A549 treated with CpdA at 1 μM for 4 hours (cell line): ENCODE measurements around the gene FAXDC2. TPM values are rescaled to one million over a fixed set of nuclear protein-coding genes. Genes with fewer than 3 reads are reported as not detected.

Experiments used
- total RNA-seq: library from RNA; stranded (reverse); fragments of 200-300 nt; extraction: Qiagen RNA extraction; gene quantifications from 5 replicates; pipeline ENCODE4 v1.2.3, GENCODE V29; 2022; ENCODE audit warnings: low read depth

Gene FAXDC2
- total RNA-seq, result 0.02 to 0.33 TPM (median 0.10 TPM) in 5 replicates

DNA sequence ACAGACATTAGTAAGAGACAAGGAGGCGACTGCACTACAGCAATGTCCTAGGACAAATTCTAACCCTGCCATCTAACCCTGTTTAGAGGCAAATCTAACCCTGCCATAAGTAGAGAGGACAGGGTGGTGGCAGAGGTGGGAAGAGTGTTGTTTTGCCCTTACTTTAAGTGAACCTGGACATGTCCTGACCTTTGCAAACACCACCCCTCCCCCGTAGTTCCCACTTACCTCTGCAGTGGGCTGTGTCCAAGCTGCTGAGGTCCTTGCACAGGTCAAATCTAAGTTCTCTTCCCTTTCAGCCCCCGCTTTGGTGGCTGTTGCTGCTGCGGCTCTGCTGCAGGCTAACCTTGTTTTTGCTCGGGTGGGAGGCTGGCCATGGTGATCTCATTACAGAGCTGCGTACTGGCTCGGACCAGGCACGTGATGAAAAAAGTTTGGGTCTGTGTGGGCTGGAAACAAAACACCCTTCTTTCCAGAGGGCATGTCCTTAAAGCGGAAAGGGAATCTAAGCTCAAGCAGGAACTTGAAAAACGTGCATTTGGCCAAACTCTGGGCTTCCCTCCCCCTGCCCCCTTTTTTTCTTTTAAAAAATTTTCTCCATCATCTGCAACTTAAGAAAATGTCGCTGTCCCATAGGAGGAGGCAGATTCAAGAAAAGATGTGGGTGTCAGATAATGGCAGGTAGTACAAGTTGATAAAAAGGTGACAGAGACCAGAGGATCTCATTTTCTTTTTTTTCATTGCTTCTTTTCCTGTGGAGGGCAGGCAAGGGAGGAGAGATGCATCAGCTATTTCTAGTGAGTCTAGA is at the start of gene FAXDC2:
Gene FAXDC2 (minus strand): TSS at position 349 of the 808 bp plus-strand sequence. CDS start 12,425 bp downstream, outside the sequence.

GRCh38 chr5:154858297-154858971 is 8.0 kb upstream of the FAXDC2 start, which contains the start of gene CNOT8:
TSS of gene CNOT8 (plus strand) at chr5:154858627. CDS start at chr5:154863279, 4,652 bp downstream.

Other genes starting within 250 kb of the FAXDC2 start
- gene LARP1, start 95.2 kb downstream of the FAXDC2 start, total RNA-seq, result 116 to 149 TPM (median 138 TPM) in 5 replicates
- gene CNOT8, start 8.0 kb upstream of the FAXDC2 start, total RNA-seq, result 35.9 to 45.7 TPM (median 38.2 TPM) in 5 replicates
- gene GEMIN5, start 87.6 kb upstream of the FAXDC2 start, total RNA-seq, result 23.9 to 28.2 TPM (median 25.3 TPM) in 5 replicates
- gene MRPL22, start 90.5 kb upstream of the FAXDC2 start, total RNA-seq, result 44.2 to 63.2 TPM (median 61.2 TPM) in 5 replicates
- gene KIF4B, start 163.2 kb upstream of the FAXDC2 start, total RNA-seq, result 0.01 to 0.02 TPM (median 0.02 TPM) in 3 of 5 replicates, not detected in the others